GM12878 (cell line): ENCODE measurements around the gene KEL. TPM values are rescaled to one million over a fixed set of nuclear protein-coding genes. Genes with fewer than 3 reads are reported as not detected.
A peak's percentile ranks its signal among the peaks of the same experiment; 100 is the strongest.

Experiments
- JUND ChIP-seq: IDR thresholded peaks from 2 replicates; pipeline ENCODE4 v1.6.1; 2012; ENCODE audit warnings: low read depth, mild to moderate bottlenecking, low read length, improper control_type of control experiment, moderate library complexity
- PAX8 ChIP-seq: fragments of 450-650 bp; IDR thresholded peaks from 2 replicates; pipeline ENCODE4 v1.6.1; 2017; ENCODE audit warnings: mild to moderate bottlenecking, moderate library complexity
- RAD21 ChIP-seq: IDR thresholded peaks from 2 replicates; pipeline ENCODE4 v1.6.1; 2011; ENCODE audit warnings: mild to moderate bottlenecking, low read depth, low read length, moderate library complexity; ENCODE audit not compliant: insufficient read depth
- SMC3 ChIP-seq: IDR thresholded peaks from 2 replicates; pipeline ENCODE4 v1.6.1; 2011; ENCODE audit warnings: low read length, improper control_type of control experiment, borderline replicate concordance
- TCF7 ChIP-seq: IDR thresholded peaks from 2 replicates; pipeline ENCODE4 v1.6.1; 2014; ENCODE audit warnings: antibody characterized with exemption, borderline replicate concordance
- polyA plus RNA-seq, 11 experiments: library from polyadenylated mRNA; depleted of rRNA in 4 of 11; unstranded in 6 of 11; stranded (reverse) in 5 of 11; fragments of >200 nt; fragmentation: Nextera tagmentation in 4 of 11; fragmentation: Illumina TruSeq in 1 of 11; extraction: Ambion mirVana in 4 of 11; extraction: Trizol in 1 of 11; gene quantifications; 1 replicate in 1 of 11; 2 replicates in 10 of 11; pipeline versions ENCODE4 v1.2.1 to v1.2.3, GENCODE V29; 2011 to 2016; ENCODE audit warnings: inconsistent platforms in 2 of 11, missing spikeins in 2 of 11, low read depth in 1 of 11
- total RNA-seq, 4 experiments: library from RNA; depleted of rRNA in 3 of 4; stranded (reverse); fragments of >200 nt in 3 of 4; fragmentation: Illumina TruSeq in 1 of 4; extraction: Trizol in 1 of 4; gene quantifications; 2 replicates each; pipeline versions ENCODE4 v1.2.1 to v1.2.3, GENCODE V29; 2013 to 2021
- TF ChIP-seq, protein P1 (sequence below): fragments of 450-650 bp; IDR thresholded peaks from 2 replicates; pipeline ENCODE4 v1.6.1; 2016; ENCODE audit warnings: mild to moderate bottlenecking
- TF ChIP-seq, protein P2 (sequence below): IDR thresholded peaks from 2 replicates; pipeline ENCODE4 v1.6.1; 2012; ENCODE audit warnings: low read depth, low read length, improper control_type of control experiment
- TF ChIP-seq, protein P3 (sequence below): fragments of 450-650 bp; IDR thresholded peaks from 2 replicates; pipeline ENCODE4 v1.6.1; 2017; ENCODE audit warnings: mild to moderate bottlenecking, moderate library complexity
- TF ChIP-seq, protein P4 (sequence below): fragments of 450-650 bp; IDR thresholded peaks from 2 replicates; pipeline ENCODE4 v1.6.1; 2017; ENCODE audit warnings: antibody characterized with exemption, mild to moderate bottlenecking, moderate library complexity
- TF ChIP-seq, protein P5 (sequence below): IDR thresholded peaks from 2 replicates; pipeline ENCODE4 v1.6.1; 2011; ENCODE audit warnings: borderline replicate concordance, low read depth, mild to moderate bottlenecking, moderate library complexity, low read length; ENCODE audit not compliant: insufficient read depth, poor library complexity, severe bottlenecking
- TF ChIP-seq, protein P6 (sequence below): IDR thresholded peaks from 2 replicates; pipeline ENCODE4 v1.6.1; 2011; ENCODE audit warnings: low read depth, mild to moderate bottlenecking, low read length, moderate library complexity, borderline replicate concordance; ENCODE audit errors: extremely low read depth
- TF ChIP-seq, protein P7 (sequence below), 3 experiments: IDR thresholded peaks in 2 of 3; conservative IDR thresholded peaks in 1 of 3; 2 replicates each; pipeline ENCODE4 v1.5.1; 2011; ENCODE audit warnings: low read depth in 3 of 3, low read length in 3 of 3, mild to moderate bottlenecking in 3 of 3, control low read depth in 2 of 3, moderate library complexity in 2 of 3, inconsistent platforms in 1 of 3, mixed read lengths in 1 of 3; ENCODE audit not compliant: control insufficient read depth in 2 of 3, insufficient read depth in 1 of 3; ENCODE audit errors: extremely low read depth in 1 of 3
- TF ChIP-seq, protein P8 (sequence below): fragments of 450-650 bp; IDR thresholded peaks from 2 replicates; pipeline ENCODE4 v1.6.1; 2017; ENCODE audit warnings: borderline replicate concordance

KEL gene
- total and polyA plus RNA-seq, 10 of the 15 experiments (the other 5 are each of a cell fraction or from before 2014, with no cell fraction given) = 0.10 to 0.73 (median 0.23) TPM; not detected in 2

DNA sequence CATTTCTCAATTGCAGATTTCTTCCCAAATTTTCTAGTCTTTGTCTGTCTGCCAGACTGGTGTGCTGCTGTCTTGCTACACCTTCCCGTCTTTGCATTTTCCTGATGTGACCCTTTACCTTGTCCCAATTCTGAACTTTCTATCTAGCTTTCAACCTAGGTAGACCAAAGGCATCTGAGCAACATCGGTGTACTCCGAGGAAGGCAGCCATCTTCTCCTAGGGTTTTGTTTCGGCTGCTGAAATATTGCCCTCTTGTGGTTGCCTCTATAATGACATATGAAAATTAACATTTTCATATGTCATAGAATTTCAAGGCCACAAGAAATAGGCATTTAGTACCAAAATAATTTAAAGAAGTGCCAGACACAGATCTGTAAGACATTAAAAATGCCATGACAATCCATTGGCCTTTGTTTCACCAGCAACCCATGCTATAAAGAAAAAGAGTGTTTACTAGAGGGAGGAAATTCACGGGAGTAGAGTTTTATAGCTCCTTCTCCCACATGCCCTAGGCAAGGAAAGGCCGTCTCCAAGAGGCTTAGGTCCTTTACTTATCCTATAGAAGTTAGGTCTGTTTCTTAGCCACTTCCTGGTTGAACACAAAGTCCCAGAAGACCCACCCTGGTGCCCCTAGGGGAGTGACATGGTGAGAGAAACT is 41.4 kb upstream of the KEL start (continued):
- TF ChIP-seq RAD21 (peak; percentile 57), JUND (no peak), SMC3 (peak; percentile 67; the same call in 1 of the 2 replicates), PAX8 (no peak), TCF7 (no peak)
- TF ChIP-seq, protein P1, sequence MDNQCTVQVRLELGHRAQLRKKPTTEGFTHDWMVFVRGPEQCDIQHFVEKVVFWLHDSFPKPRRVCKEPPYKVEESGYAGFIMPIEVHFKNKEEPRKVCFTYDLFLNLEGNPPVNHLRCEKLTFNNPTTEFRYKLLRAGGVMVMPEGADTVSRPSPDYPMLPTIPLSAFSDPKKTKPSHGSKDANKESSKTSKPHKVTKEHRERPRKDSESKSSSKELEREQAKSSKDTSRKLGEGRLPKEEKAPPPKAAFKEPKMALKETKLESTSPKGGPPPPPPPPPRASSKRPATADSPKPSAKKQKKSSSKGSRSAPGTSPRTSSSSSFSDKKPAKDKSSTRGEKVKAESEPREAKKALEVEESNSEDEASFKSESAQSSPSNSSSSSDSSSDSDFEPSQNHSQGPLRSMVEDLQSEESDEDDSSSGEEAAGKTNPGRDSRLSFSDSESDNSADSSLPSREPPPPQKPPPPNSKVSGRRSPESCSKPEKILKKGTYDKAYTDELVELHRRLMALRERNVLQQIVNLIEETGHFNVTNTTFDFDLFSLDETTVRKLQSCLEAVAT = no peak
- TF ChIP-seq, protein P2, sequence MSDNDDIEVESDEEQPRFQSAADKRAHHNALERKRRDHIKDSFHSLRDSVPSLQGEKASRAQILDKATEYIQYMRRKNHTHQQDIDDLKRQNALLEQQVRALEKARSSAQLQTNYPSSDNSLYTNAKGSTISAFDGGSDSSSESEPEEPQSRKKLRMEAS = no peak
- TF ChIP-seq, protein P3, sequence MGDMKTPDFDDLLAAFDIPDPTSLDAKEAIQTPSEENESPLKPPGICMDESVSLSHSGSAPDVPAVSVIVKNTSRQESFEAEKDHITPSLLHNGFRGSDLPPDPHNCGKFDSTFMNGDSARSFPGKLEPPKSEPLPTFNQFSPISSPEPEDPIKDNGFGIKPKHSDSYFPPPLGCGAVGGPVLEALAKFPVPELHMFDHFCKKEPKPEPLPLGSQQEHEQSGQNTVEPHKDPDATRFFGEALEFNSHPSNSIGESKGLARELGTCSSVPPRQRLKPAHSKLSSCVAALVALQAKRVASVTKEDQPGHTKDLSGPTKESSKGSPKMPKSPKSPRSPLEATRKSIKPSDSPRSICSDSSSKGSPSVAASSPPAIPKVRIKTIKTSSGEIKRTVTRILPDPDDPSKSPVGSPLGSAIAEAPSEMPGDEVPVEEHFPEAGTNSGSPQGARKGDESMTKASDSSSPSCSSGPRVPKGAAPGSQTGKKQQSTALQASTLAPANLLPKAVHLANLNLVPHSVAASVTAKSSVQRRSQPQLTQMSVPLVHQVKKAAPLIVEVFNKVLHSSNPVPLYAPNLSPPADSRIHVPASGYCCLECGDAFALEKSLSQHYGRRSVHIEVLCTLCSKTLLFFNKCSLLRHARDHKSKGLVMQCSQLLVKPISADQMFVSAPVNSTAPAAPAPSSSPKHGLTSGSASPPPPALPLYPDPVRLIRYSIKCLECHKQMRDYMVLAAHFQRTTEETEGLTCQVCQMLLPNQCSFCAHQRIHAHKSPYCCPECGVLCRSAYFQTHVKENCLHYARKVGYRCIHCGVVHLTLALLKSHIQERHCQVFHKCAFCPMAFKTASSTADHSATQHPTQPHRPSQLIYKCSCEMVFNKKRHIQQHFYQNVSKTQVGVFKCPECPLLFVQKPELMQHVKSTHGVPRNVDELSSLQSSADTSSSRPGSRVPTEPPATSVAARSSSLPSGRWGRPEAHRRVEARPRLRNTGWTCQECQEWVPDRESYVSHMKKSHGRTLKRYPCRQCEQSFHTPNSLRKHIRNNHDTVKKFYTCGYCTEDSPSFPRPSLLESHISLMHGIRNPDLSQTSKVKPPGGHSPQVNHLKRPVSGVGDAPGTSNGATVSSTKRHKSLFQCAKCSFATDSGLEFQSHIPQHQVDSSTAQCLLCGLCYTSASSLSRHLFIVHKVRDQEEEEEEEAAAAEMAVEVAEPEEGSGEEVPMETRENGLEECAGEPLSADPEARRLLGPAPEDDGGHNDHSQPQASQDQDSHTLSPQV = no peak
- TF ChIP-seq, protein P4, sequence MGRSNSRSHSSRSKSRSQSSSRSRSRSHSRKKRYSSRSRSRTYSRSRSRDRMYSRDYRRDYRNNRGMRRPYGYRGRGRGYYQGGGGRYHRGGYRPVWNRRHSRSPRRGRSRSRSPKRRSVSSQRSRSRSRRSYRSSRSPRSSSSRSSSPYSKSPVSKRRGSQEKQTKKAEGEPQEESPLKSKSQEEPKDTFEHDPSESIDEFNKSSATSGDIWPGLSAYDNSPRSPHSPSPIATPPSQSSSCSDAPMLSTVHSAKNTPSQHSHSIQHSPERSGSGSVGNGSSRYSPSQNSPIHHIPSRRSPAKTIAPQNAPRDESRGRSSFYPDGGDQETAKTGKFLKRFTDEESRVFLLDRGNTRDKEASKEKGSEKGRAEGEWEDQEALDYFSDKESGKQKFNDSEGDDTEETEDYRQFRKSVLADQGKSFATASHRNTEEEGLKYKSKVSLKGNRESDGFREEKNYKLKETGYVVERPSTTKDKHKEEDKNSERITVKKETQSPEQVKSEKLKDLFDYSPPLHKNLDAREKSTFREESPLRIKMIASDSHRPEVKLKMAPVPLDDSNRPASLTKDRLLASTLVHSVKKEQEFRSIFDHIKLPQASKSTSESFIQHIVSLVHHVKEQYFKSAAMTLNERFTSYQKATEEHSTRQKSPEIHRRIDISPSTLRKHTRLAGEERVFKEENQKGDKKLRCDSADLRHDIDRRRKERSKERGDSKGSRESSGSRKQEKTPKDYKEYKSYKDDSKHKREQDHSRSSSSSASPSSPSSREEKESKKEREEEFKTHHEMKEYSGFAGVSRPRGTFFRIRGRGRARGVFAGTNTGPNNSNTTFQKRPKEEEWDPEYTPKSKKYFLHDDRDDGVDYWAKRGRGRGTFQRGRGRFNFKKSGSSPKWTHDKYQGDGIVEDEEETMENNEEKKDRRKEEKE = no peak
- TF ChIP-seq, protein P5, sequence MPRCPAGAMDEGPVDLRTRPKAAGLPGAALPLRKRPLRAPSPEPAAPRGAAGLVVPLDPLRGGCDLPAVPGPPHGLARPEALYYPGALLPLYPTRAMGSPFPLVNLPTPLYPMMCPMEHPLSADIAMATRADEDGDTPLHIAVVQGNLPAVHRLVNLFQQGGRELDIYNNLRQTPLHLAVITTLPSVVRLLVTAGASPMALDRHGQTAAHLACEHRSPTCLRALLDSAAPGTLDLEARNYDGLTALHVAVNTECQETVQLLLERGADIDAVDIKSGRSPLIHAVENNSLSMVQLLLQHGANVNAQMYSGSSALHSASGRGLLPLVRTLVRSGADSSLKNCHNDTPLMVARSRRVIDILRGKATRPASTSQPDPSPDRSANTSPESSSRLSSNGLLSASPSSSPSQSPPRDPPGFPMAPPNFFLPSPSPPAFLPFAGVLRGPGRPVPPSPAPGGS = no peak
- TF ChIP-seq, protein P6, sequence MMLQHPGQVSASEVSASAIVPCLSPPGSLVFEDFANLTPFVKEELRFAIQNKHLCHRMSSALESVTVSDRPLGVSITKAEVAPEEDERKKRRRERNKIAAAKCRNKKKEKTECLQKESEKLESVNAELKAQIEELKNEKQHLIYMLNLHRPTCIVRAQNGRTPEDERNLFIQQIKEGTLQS = no peak
- TF ChIP-seq, protein P7, sequence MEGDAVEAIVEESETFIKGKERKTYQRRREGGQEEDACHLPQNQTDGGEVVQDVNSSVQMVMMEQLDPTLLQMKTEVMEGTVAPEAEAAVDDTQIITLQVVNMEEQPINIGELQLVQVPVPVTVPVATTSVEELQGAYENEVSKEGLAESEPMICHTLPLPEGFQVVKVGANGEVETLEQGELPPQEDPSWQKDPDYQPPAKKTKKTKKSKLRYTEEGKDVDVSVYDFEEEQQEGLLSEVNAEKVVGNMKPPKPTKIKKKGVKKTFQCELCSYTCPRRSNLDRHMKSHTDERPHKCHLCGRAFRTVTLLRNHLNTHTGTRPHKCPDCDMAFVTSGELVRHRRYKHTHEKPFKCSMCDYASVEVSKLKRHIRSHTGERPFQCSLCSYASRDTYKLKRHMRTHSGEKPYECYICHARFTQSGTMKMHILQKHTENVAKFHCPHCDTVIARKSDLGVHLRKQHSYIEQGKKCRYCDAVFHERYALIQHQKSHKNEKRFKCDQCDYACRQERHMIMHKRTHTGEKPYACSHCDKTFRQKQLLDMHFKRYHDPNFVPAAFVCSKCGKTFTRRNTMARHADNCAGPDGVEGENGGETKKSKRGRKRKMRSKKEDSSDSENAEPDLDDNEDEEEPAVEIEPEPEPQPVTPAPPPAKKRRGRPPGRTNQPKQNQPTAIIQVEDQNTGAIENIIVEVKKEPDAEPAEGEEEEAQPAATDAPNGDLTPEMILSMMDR (IDR thresholded peaks at IDR 0.05 in 2 of 3, conservative IDR thresholded peaks at IDR 0.05 in 1 of 3; ENCODE audit: control insufficient read depth in 2 of 3, extremely low read depth in 1 of 3, insufficient read depth in 1 of 3, low read depth in 3 of 3, low read length in 3 of 3) = peak; percentile 62 to 69 (median 67)
- TF ChIP-seq, protein P8, sequence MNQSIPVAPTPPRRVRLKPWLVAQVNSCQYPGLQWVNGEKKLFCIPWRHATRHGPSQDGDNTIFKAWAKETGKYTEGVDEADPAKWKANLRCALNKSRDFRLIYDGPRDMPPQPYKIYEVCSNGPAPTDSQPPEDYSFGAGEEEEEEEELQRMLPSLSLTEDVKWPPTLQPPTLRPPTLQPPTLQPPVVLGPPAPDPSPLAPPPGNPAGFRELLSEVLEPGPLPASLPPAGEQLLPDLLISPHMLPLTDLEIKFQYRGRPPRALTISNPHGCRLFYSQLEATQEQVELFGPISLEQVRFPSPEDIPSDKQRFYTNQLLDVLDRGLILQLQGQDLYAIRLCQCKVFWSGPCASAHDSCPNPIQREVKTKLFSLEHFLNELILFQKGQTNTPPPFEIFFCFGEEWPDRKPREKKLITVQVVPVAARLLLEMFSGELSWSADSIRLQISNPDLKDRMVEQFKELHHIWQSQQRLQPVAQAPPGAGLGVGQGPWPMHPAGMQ = no peak
